ENCODE results near the gene OSBPL8. TPM values are rescaled to one million over a fixed set of nuclear protein-coding genes. Genes with fewer than 3 reads are reported as not detected.

Gene OSBPL8
- total and polyA plus RNA-seq, 2 experiments from 2014 or later, result 20.1 to 82.5 TPM

- no peak for DNase-seq (ENCODE audit: low spot score)
- Histone ChIP-seq H3K4me3 (no peak overlapping the region), H3K4me1 (ENCODE audit: insufficient read depth) (no peaks in the 10 kb centered on the region), H3K27me3 (no peaks in the 10 kb centered on the region), H3K27ac (no peak overlapping the region), H3K9me3 (ENCODE audit: low read depth) (no peaks in the 10 kb centered on the region), H2AFZ (no peak overlapping the region), H3K36me3 (replicated peaks; ENCODE audit: insufficient read depth, low read depth) (no peaks in the 10 kb centered on the region), H3K9me2 (replicated peaks; ENCODE audit: insufficient read depth) (no peaks in the 10 kb centered on the region), H3K79me2 (peaks cover 5% of the 10 kb centered on the region), H4K20me1 (ENCODE audit: insufficient read depth, poor library complexity, severe bottlenecking) (no peaks in the 10 kb centered on the region), H3K4me2 (no peak overlapping the region)
- TF ChIP-seq EZH2 (IDR thresholded peaks at IDR 0.05; ENCODE audit: borderline replicate concordance) (no peak), EZH2phosphoT487 (IDR thresholded peaks at IDR 0.05; ENCODE audit: low read depth, severe bottlenecking, unreplicated experiment) (no peak), CTCF (IDR thresholded peaks at IDR 0.05; ENCODE audit: poor library complexity) (no peak)
- WGBS (ENCODE audit: low lambda C conversion rate, missing lambda C conversion rate), result 93% methylated on average over 6 of the region's 6 CpGs
Measured at GRCh38 chr12:76451528-76451927, 108.0 kb downstream of the OSBPL8 start.

GRCh38 chr12:76450690-76451089 lies 108.9 kb downstream of the OSBPL8 start:
- no peaks in the 10 kb centered on the region for H3K36me3 ChIP-seq (replicated peaks; ENCODE audit: insufficient read depth, low read depth)
- 91% methylated on average over 3 of the region's 3 CpGs for WGBS (ENCODE audit: low lambda C conversion rate, missing lambda C conversion rate)
- H3K79me2 ChIP-seq, result peaks cover 5% of the 10 kb centered on the region

GRCh38 chr12:76449993-76450392 lies 109.6 kb downstream of the OSBPL8 start:
- Histone ChIP-seq H2AFZ (no peak overlapping the region), H3K36me3 (replicated peaks; ENCODE audit: insufficient read depth, low read depth) (no peaks in the 10 kb centered on the region), H3K9me3 (ENCODE audit: low read depth) (no peaks in the 10 kb centered on the region), H3K4me1 (ENCODE audit: insufficient read depth) (no peaks in the 10 kb centered on the region), H3K4me2 (no peak overlapping the region), H3K79me2 (peaks cover 5% of the 10 kb centered on the region), H3K9me2 (replicated peaks; ENCODE audit: insufficient read depth) (no peaks in the 10 kb centered on the region), H3K27ac (no peak overlapping the region), H3K4me3 (no peak overlapping the region), H3K27me3 (no peaks in the 10 kb centered on the region), H4K20me1 (ENCODE audit: insufficient read depth, poor library complexity, severe bottlenecking) (no peaks in the 10 kb centered on the region)
- DNase-seq (ENCODE audit: low spot score), result no peak
- TF ChIP-seq EZH2 (IDR thresholded peaks at IDR 0.05; ENCODE audit: borderline replicate concordance), result no peak
- TF ChIP-seq CTCF (IDR thresholded peaks at IDR 0.05; ENCODE audit: poor library complexity), result no peak
- no peak for TF ChIP-seq EZH2phosphoT487 (IDR thresholded peaks at IDR 0.05; ENCODE audit: low read depth, severe bottlenecking, unreplicated experiment)
- 75% methylated on average over 3 of the region's 3 CpGs for WGBS (ENCODE audit: low lambda C conversion rate, missing lambda C conversion rate)

More at GRCh38 chr12:76450690-76451089, 108.9 kb downstream of the OSBPL8 start:
- no peak for DNase-seq (ENCODE audit: low spot score)
- Histone ChIP-seq H3K9me2 (replicated peaks; ENCODE audit: insufficient read depth) (no peaks in the 10 kb centered on the region), H3K27ac (no peak overlapping the region), H3K9me3 (ENCODE audit: low read depth) (no peaks in the 10 kb centered on the region), H2AFZ (no peak overlapping the region), H3K27me3 (no peaks in the 10 kb centered on the region), H4K20me1 (ENCODE audit: insufficient read depth, poor library complexity, severe bottlenecking) (no peaks in the 10 kb centered on the region), H3K4me3 (no peak overlapping the region), H3K4me2 (no peak overlapping the region), H3K4me1 (ENCODE audit: insufficient read depth) (no peaks in the 10 kb centered on the region)
- no peak for TF ChIP-seq EZH2 (IDR thresholded peaks at IDR 0.05; ENCODE audit: borderline replicate concordance)
- TF ChIP-seq EZH2phosphoT487 (IDR thresholded peaks at IDR 0.05; ENCODE audit: low read depth, severe bottlenecking, unreplicated experiment), result no peak
- no peak for TF ChIP-seq CTCF (IDR thresholded peaks at IDR 0.05; ENCODE audit: poor library complexity)

- Histone ChIP-seq H3K9me2 (replicated peaks; ENCODE audit: insufficient read depth) (no peaks in the 10 kb centered on the region), H3K4me3 (no peak overlapping the region), H2AFZ (no peak overlapping the region), H3K27me3 (no peaks in the 10 kb centered on the region), H3K36me3 (replicated peaks; ENCODE audit: insufficient read depth, low read depth) (no peaks in the 10 kb centered on the region), H3K79me2 (peaks cover 5% of the 10 kb centered on the region), H3K4me1 (ENCODE audit: insufficient read depth) (no peaks in the 10 kb centered on the region), H3K27ac (no peak overlapping the region), H4K20me1 (ENCODE audit: insufficient read depth, poor library complexity, severe bottlenecking) (no peaks in the 10 kb centered on the region), H3K4me2 (no peak overlapping the region), H3K9me3 (ENCODE audit: low read depth) (no peaks in the 10 kb centered on the region)
- WGBS (ENCODE audit: low lambda C conversion rate, missing lambda C conversion rate), result 83% methylated on average over 2 of the region's 2 CpGs
- TF ChIP-seq EZH2phosphoT487 (IDR thresholded peaks at IDR 0.05; ENCODE audit: low read depth, severe bottlenecking, unreplicated experiment) (no peak), CTCF (IDR thresholded peaks at IDR 0.05; ENCODE audit: poor library complexity) (no peak), EZH2 (IDR thresholded peaks at IDR 0.05; ENCODE audit: borderline replicate concordance) (no peak)
- no peak for DNase-seq (ENCODE audit: low spot score)
Measured at GRCh38 chr12:76449583-76449982, 110.0 kb downstream of the OSBPL8 start.
